ENCODE results near the gene MIR17HG. TPM values are rescaled to one million over a fixed set of nuclear protein-coding genes. Genes with fewer than 3 reads are reported as not detected.
"Not testable (repeated sequence)": the region's sequence is repeated elsewhere in the genome, so short reads cannot be mapped to it uniquely, and the experiment has no call there.

The MIR17HG gene
- polyA plus RNA-seq, 5 donors = 3.9 to 7.0 (median 6.1) TPM

GRCh38 chr13:91347996-91348905 lies 764 bp downstream of the MIR17HG start:
- peak in 1 of 2 donors; percentile 30 for DNase-seq

GRCh38 chr13:91348906-91349435 lies 1.5 kb downstream of the MIR17HG start:
- peak; percentile 91 to 92 for DNase-seq

- DNase-seq = no peak
Measured at GRCh38 chr13:91349992-91350911, 2.8 kb downstream of the MIR17HG start.

GRCh38 chr13:91351123-91351522 lies 3.6 kb downstream of the MIR17HG start:
- no peak for DNase-seq

- DNase-seq = no peak
Measured at GRCh38 chr13:91351980-91352379, 4.5 kb downstream of the MIR17HG start.

- not testable (repeated sequence) for DNase-seq
Measured at GRCh38 chr13:91352891-91353290, 5.4 kb downstream of the MIR17HG start.

GRCh38 chr13:91353494-91353893 lies 6.0 kb downstream of the MIR17HG start:
- no peak for DNase-seq

- no peak for DNase-seq
Measured at GRCh38 chr13:91355099-91355825, 7.8 kb downstream of the MIR17HG start.

- no peak for DNase-seq
Measured at GRCh38 chr13:91355826-91356710, 8.6 kb downstream of the MIR17HG start.

GRCh38 chr13:91356919-91357612 lies 9.6 kb downstream of the MIR17HG start:
- DNase-seq = no peak

GRCh38 chr13:91357613-91358386 lies 10.3 kb downstream of the MIR17HG start:
- DNase-seq = no peak

- DNase-seq = no peak
Measured at GRCh38 chr13:91358387-91358782, 10.9 kb downstream of the MIR17HG start.

- DNase-seq = no peak
Measured at GRCh38 chr13:91359111-91359510, 11.6 kb downstream of the MIR17HG start.

- DNase-seq = no peak
Measured at GRCh38 chr13:91359631-91360030, 12.1 kb downstream of the MIR17HG start.

GRCh38 chr13:91360246-91360751 lies 12.8 kb downstream of the MIR17HG start:
- DNase-seq = no peak

- DNase-seq = no peak
Measured at GRCh38 chr13:91361755-91362271, 14.3 kb downstream of the MIR17HG start.

GRCh38 chr13:91362908-91363307 lies 15.4 kb downstream of the MIR17HG start:
- no peak for DNase-seq

- no peak for DNase-seq
Measured at GRCh38 chr13:91368101-91368500, 20.6 kb downstream of the MIR17HG start.
